Lower leg skin (tissue), 4 donors: ENCODE results near the gene GALNS. TPM values are rescaled to one million over a fixed set of nuclear protein-coding genes. Genes with fewer than 3 reads are reported as not detected.
A peak's percentile ranks its signal among the peaks of the same experiment; 100 is the strongest.

Experiments
- DNase-seq, 2 donors: peaks; one replicate each; pipeline ENCODE4 v3.0.0-alpha.2; 2019; ENCODE audit warnings: low spot score in 2 of 2
- H3K4me3 ChIP-seq: fragments of 200-600 bp; sonication (generic); 2 replicates; pipeline ENCODE4 v1.5.1; 2017; ENCODE audit warnings: mild to moderate bottlenecking, low read depth; ENCODE audit not compliant: poor library complexity, severe bottlenecking
- CTCF ChIP-seq, 3 donors: fragments of 450-650 bp; IDR thresholded peaks; one replicate each; pipeline ENCODE4 v1.5.1; 2016; ENCODE audit warnings: antibody characterized with exemption in 3 of 3, mild to moderate bottlenecking in 3 of 3, moderate library complexity in 2 of 3
- POLR2A ChIP-seq, 2 donors: fragments of 450-650 bp; IDR thresholded peaks; one replicate each; pipeline ENCODE4 v1.6.1; 2016 to 2017; ENCODE audit warnings: antibody characterized with exemption in 2 of 2, mild to moderate bottlenecking in 1 of 2, moderate library complexity in 1 of 2
- WGBS, 2 donors: methylation state at CpG; one replicate each; pipeline ENCODE4 v1.1.5; 2018; 5-methylcytosine and 5-hydroxymethylcytosine counted together
- intact Hi-C: fragments of 100-400 bp; cut with DNase I; formaldehyde crosslinking; loops from one replicate; pipeline ENCODE4 v1.15.0; 2023; ENCODE audit warnings: low total_unique reads
- total RNA-seq, 4 donors: library from RNA; depleted of rRNA; stranded (reverse); fragments of >200 nt; gene quantifications; one replicate each; pipeline ENCODE4 v1.1.0, GENCODE V29; 2016

Gene GALNS
- total RNA-seq, 4 donors from 2014 or later = 17.3 to 45.6 (median 37.3) TPM

DNA sequence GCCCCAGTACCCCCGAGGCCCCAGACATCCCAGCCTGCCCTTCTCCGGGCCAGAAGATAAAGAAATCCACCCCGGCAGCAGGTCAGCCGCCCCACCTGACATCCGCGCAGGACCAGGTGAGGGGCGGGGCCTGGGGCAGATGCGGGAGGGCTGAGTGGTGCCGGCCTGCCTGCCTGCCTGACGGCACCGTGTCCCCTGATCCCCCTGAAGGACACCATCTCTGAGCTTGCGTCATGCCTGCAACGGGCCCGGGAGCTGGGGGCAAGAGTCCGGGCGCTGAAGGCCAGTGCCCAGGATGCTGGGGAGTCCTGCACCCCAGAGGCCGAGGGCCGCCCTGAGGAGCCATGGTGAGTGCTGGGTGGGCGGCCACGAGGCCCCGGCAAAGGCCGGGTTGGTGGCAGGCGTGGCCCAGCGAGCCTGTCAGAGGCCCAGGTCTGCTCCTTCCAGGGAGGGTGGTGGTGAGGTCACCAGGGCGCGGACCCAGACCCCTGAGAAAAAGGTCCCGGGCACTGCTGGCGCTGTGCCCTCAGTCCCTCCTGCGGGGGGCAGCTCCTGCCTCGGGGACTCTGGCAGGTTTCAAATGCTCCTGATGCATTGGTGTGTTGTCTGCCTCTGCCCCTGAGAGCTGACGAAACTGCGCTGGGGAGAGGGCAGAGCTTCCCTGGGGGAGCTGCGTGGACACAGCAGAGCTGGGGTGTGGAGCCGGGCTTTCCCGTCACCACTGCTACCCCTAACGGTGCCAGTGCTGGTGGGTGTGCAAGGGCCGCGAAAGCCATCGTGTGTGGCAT lies 52.0 kb downstream of the GALNS start:
- intact Hi-C loops = no loop called here
- TF ChIP-seq POLR2A (IDR thresholded peaks at IDR 0.05) = no peak
- TF ChIP-seq CTCF (IDR thresholded peaks at IDR 0.05) = no peak
- WGBS, 2 donors = 21 to 33% methylated on average over 26 to 30 of the region's 39 CpGs
- H3K4me3 ChIP-seq = no peak overlapping the region
- DNase-seq = peak in 1 of 2 donors; percentile 87

DNA sequence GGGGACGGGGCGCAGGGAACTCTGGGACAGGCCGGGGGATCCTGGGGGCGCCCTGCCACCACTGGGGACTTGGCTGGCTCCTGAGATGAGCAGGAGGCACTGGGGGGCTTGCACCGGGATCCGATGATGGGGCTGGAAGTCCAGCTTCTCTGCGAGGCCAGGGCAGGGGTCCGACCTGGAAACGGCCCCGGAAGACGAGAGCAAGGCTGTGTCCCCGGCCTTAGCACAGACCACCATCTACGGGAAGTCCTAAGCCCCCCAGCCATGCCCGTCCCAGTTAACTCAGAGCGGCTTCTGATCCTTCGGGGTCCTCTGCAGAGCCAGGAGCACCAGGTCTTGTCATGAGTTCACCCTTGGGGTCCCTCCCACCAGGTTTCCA lies 52.6 kb downstream of the GALNS start:
- DNase-seq = no peak
- intact Hi-C loops = no loop called here
- 0 to 6% methylated on average over 11 to 12 of the region's 16 CpGs for WGBS, 2 donors
- H3K4me3 ChIP-seq = no peak overlapping the region
- TF ChIP-seq CTCF (IDR thresholded peaks at IDR 0.05) (no peak), POLR2A (IDR thresholded peaks at IDR 0.05) (no peak)

DNA sequence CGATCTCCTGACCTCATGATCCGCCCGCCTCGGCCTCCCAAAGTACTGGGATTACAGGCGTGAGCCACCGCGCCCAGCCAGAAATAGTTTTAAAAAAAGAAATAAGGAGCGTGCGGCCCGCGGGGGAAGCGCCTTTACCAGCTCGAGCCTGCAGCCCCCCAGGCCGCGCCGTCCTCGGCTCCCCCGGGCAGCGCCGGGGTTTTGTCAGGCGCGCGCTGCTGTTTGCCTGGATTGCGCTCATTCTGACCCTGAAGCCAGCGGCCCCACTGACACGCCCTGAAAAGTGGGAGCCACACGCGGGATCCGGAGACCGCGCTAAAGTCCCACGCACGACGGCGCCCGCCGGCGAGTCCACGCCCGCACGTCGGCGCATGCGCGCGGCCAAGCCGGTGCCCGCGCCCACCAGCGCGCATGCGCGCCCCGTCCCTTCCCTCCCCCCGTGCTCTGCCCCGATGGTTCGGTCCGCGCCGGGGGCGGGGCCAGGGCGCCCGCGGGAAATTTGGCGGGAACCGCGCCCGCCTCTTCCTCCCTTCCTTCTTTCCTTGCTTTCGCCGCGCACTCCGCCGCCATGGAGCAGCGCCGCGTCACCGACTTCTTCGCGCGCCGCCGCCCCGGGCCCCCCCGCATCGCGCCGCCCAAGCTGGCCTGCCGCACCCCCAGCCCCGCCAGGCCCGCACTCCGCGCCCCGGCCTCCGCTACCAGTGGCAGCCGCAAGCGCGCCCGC lies 53.3 kb downstream of the GALNS start, which contains the start of gene CDT1:
TSS of gene CDT1 (plus strand) at position 526 of the 724 bp plus-strand sequence. CDS start at position 569, 43 bp downstream.
- peak within 1 kb of the TSS; percentile 54 for H3K4me3 ChIP-seq
- intact Hi-C loops = no loop called here
- TF ChIP-seq CTCF (IDR thresholded peaks at IDR 0.05) = no peak
- no peak for TF ChIP-seq POLR2A (IDR thresholded peaks at IDR 0.05)
- DNase-seq = peak; percentile 70 to 96
- WGBS, 2 donors = 0% methylated on average over 34 to 79 of the region's 98 CpGs

DNA sequence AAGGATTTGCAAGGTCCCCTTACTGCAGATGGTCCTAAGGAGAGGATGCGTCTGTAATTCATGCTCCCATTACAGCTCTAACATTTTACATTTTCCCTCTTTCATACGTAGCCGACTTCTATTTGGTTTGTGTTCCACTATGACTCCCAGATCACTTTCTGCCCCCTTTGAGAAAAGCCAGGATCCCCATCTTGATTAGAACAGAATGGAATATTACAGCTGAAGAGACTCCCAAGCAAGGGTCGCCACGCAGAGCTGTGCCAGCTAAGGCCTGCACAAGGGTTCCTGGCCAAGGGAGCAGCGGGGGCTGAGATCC lies 56.5 kb downstream of the GALNS start:
- TF ChIP-seq POLR2A (IDR thresholded peaks at IDR 0.05) = no peak
- TF ChIP-seq CTCF (IDR thresholded peaks at IDR 0.05) = no peak
- no peak overlapping the region for H3K4me3 ChIP-seq
- no peak for DNase-seq
- intact Hi-C loops = no loop called here
- WGBS, 2 donors = 88 to 93% methylated on average over 6 of the region's 6 CpGs

- WGBS, 2 donors = 86 to 91% methylated on average over 14 to 16 of the region's 17 CpGs
- H3K4me3 ChIP-seq = no peak overlapping the region
- intact Hi-C loops = no loop called here
- TF ChIP-seq CTCF (IDR thresholded peaks at IDR 0.05) = no peak
- no peak for TF ChIP-seq POLR2A (IDR thresholded peaks at IDR 0.05)
- no peak for DNase-seq
These were observed 57.0 kb downstream of the GALNS start for GRCh38 chr16:88799569-88800276.
